ENCODE measurements around the gene POU3F1.

Gene POU3F1

GRCh38 chr1:38004284-38005108, 42.1 kb downstream of the POU3F1 start:
- DNase-seq (ENCODE audit: low spot score), result no peak

- peak; percentile 32 for DNase-seq (ENCODE audit: low spot score)
Observed at GRCh38 chr1:38003261-38004250, 43.0 kb downstream of the POU3F1 start.

DNA sequence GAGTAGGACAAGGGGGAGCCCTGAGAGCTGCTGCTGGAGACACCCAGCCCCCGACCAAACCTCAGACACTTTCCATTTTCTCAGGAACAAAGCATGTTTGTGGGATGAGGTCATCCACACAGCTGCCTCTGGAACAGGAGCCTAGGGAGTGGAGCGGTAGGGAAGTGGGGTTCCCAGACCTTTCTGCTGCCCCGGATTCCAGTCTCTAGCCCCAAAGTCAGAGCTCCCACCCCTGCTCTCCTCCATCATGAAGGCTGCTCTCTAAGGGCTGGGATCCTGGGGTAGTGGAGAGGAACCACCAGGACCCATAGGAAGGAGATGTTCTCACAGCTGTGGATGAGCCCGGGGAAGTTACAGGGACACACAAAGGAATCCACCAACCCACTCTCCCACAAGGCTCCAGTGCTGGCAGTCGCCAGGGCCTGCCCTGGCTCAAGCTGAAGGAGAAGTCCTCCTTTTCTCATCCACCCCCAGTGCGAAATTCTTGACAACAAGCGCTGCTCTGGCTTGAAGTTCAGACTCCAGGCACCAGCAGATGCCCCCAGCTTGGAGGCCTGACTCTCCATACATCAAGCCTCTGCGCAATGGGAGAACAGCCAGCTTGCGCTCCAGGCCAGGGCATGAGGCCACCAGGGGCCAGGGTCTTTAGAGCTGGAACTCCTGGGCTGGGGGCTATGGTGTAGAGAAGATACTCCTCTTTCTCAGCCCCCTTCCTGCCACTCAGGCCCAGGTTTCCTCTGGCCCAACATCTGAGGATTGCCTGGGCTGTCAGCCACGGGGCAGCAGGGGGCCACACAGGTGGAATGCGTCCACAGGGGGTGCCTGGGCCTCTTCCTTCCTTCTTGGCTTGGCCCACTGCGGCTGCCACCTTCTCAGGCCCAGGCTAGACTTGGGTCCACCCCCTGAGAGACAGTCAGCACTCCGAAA, 45.8 kb downstream of the POU3F1 start:
- peak; percentile 9 for DNase-seq (ENCODE audit: low spot score)

- no peak for DNase-seq (ENCODE audit: low spot score)
Observed at GRCh38 chr1:38000233-38000528, 46.4 kb downstream of the POU3F1 start.

DNA sequence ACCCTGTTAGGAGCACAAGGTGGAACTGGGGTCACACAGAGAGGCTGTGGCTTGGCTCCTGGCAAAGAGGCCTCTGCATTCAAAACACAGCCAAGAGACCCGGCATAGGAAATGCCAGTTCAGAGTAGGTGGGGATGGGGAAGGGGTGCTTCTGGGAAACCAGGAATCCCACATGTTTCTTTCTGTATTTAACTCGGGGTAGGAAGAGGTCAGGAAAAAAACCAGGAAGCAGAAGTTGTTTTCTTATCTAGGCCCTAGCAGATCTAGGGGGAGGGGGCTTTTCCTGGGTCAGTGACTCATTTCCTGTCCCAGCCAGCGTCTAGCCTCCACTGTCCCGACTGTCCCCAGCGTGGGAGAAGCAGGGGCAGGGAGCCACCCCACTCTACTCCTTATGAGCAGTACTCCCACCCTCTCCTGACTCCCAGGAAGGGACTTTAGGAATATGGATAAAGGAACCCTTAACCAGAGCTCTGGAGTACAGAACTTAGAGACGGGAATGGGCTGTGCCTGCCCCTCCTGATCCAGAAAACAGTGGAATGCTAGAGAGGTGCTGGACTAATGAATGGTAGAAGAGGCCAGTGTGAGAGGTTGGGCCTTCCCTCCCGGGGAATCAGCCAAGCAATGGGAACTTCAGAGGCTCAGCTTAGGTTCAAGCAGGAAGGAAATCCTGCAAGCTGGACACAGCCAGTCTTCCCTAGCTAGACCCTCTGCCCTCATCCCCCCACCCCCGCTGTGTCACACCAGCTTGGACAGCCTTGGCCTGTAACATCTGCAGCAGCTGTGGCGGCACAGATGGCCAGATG, 47.0 kb downstream of the POU3F1 start:
- DNase-seq (ENCODE audit: low spot score), result peak; percentile 29

DNA sequence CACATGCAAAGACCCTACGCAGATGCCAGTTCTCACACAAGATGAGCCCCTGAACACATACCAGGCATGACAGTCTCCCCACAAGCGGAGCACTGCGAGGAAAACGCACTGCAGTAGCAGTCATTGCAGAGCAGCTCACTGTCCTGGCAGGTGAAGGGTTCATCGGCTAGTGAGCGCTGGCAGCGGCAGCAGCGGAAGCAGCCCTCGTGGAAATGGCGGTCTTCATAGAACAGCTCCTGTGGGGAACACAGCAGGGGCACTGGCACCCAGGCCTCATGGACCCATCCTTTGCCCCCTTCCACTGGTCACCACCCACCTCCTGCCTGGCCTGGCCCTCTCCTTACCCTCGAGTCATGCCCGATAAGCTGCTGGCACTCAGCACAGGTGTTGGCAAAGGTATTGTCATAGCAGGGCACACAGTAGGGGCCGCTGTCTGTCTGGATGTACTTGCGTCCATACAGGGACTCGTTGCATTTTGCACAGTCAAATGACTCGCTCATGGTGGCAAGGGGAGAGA, 47.6 kb downstream of the POU3F1 start:
- no peak for DNase-seq (ENCODE audit: low spot score)

GRCh38 chr1:37998089-37998808, 48.3 kb downstream of the POU3F1 start:
- DNase-seq (ENCODE audit: low spot score), result no peak

DNA sequence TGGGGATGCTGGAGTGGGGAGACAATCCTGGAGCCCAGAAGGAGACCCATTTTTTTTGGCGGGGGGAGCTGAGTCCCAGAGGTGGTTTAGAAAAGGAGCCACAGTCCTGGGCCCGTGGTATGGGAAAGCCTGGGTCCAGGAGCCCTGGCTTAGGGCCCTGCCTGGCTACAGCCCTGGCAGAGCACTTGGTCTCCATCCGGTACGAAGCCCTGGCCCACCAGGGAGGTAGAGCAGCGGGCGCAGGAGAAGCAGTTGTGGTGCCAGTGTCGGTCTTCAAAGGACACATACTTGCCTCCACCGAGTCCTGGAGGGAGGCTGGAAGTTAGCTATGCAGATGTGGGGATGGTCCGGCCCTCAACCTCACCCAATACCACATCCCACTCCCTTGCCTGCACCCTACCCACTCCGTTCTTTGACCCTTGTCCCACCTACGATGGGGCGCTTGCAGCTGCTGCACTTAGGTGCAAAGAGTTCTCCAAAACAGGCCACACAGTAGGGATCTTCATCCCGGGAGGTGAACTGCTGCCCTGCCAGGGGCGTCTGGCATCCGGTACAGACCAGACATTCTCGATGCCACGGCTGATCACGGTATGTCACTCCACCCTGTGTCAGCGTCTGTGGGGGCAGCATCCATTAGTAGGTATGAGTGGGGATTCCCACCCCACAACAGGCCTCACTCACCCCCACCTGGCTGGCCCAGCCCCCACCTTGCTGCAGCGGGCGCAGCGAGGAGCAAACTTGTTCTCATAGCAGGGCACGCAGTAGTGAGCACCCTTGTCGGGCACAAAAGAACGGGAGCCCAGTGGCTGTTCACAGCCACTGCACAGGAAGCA, 49.1 kb downstream of the POU3F1 start:
- DNase-seq (ENCODE audit: low spot score), result no peak

- peak; percentile 14 for DNase-seq (ENCODE audit: low spot score)
Observed at GRCh38 chr1:37995751-37996345, 50.7 kb downstream of the POU3F1 start.

- DNase-seq (ENCODE audit: low spot score), result no peak
Observed at GRCh38 chr1:37994886-37995566, 51.6 kb downstream of the POU3F1 start.
